Mesenchymal stem cell (in vitro differentiated cells and primary cell): ENCODE data around the gene TCF12.

ENCODE experiments used
- DNase-seq: peaks from one replicate; pipeline ENCODE4 v3.0.0-alpha.2; 2013
- H2AFZ ChIP-seq: one replicate; pipeline ENCODE4 v1.6.1; 2013; ENCODE audit warnings: low read depth, mild to moderate bottlenecking, control low read depth, inconsistent platforms, low read length, moderate library complexity
- H2AK5ac ChIP-seq: 2 replicates; pipeline ENCODE4 v1.6.1; 2013; ENCODE audit warnings: low read length, moderate library complexity, mild to moderate bottlenecking, inconsistent platforms; ENCODE audit not compliant: severe bottlenecking
- H2BK120ac ChIP-seq: one replicate; pipeline ENCODE4 v1.6.1; 2013; ENCODE audit warnings: low read depth, mild to moderate bottlenecking, inconsistent platforms, low read length, moderate library complexity
- H2BK12ac ChIP-seq, 2 experiments: one replicate each; pipeline ENCODE4 v1.6.1; 2013; ENCODE audit warnings: inconsistent platforms in 2 of 2, low read length in 2 of 2, mild to moderate bottlenecking in 2 of 2, moderate library complexity in 2 of 2, control low read depth in 1 of 2
- H2BK15ac ChIP-seq: one replicate; pipeline ENCODE4 v1.6.1; 2013; ENCODE audit warnings: mild to moderate bottlenecking, low read depth, inconsistent platforms; ENCODE audit not compliant: poor library complexity, severe bottlenecking
- H2BK5ac ChIP-seq: 2 replicates; pipeline ENCODE4 v1.6.1; 2013; ENCODE audit warnings: low read depth, mild to moderate bottlenecking, low read length, control low read depth, inconsistent platforms; ENCODE audit not compliant: poor library complexity, severe bottlenecking
- H3K14ac ChIP-seq, 2 experiments: one replicate each; pipeline ENCODE4 v1.6.1; 2013; ENCODE audit warnings: inconsistent platforms in 2 of 2, low read length in 2 of 2, control low read depth in 1 of 2, mild to moderate bottlenecking in 1 of 2, moderate library complexity in 1 of 2
- H3K18ac ChIP-seq, 2 experiments: one replicate each; pipeline ENCODE4 v1.6.1; 2013; ENCODE audit warnings: inconsistent platforms in 2 of 2, low read length in 2 of 2, control low read depth in 1 of 2, low read depth in 1 of 2, mild to moderate bottlenecking in 1 of 2
- H3K23ac ChIP-seq, 2 experiments: one replicate each; pipeline ENCODE4 v1.6.1; 2013; ENCODE audit warnings: inconsistent platforms in 2 of 2, low read length in 2 of 2, mild to moderate bottlenecking in 2 of 2, moderate library complexity in 2 of 2, control low read depth in 1 of 2
- H3K27ac ChIP-seq: 2 replicates; pipeline ENCODE4 v1.5.1; 2013; ENCODE audit warnings: mild to moderate bottlenecking, moderate library complexity, low read length, control low read depth, inconsistent platforms; ENCODE audit not compliant: poor library complexity, severe bottlenecking
- H3K27me3 ChIP-seq, 2 experiments: 2 replicates each; pipeline versions ENCODE4 v1.6.1 to v1.7.0; 2013; ENCODE audit warnings: low read length in 2 of 2, mild to moderate bottlenecking in 2 of 2, moderate library complexity in 2 of 2, control low read depth in 1 of 2, inconsistent platforms in 1 of 2; ENCODE audit not compliant: control insufficient read depth in 1 of 2, insufficient read depth in 1 of 2
- H3K36me3 ChIP-seq, 2 experiments: 2 replicates each; pipeline versions ENCODE4 v1.6.1 to v1.7.0; 2013; ENCODE audit warnings: low read length in 2 of 2, control low read depth in 1 of 2, inconsistent platforms in 1 of 2, low read depth in 1 of 2, mild to moderate bottlenecking in 1 of 2; ENCODE audit not compliant: insufficient read depth in 2 of 2, control insufficient read depth in 1 of 2
- H3K4ac ChIP-seq, 2 experiments: one replicate each; pipeline ENCODE4 v1.6.1; 2013; ENCODE audit warnings: inconsistent platforms in 2 of 2, low read length in 2 of 2, mild to moderate bottlenecking in 2 of 2, moderate library complexity in 2 of 2, control low read depth in 1 of 2, low read depth in 1 of 2
- H3K4me1 ChIP-seq: 2 replicates; pipeline ENCODE4 v1.6.1; 2013; ENCODE audit warnings: low read depth, low read length, control low read depth; ENCODE audit not compliant: control insufficient read depth, insufficient read depth
- H3K4me2 ChIP-seq: 2 replicates; pipeline ENCODE4 v1.6.1; 2013; ENCODE audit warnings: low read length, mild to moderate bottlenecking, inconsistent platforms; ENCODE audit not compliant: poor library complexity, severe bottlenecking
- H3K4me3 ChIP-seq, 2 experiments: 2 replicates each; pipeline versions ENCODE4 v1.5.1 to v1.7.0; 2013; ENCODE audit warnings: low read length in 2 of 2, mild to moderate bottlenecking in 2 of 2, control low read depth in 1 of 2, low read depth in 1 of 2; ENCODE audit not compliant: insufficient read depth in 1 of 2
- H3K79me1 ChIP-seq: replicated peaks from 2 replicates; pipeline ENCODE4 v1.6.1; 2013; ENCODE audit warnings: mild to moderate bottlenecking, control low read depth, low read length, inconsistent platforms; ENCODE audit not compliant: poor library complexity, severe bottlenecking
- H3K9ac ChIP-seq: 2 replicates; pipeline ENCODE4 v1.7.0; 2013; ENCODE audit warnings: mild to moderate bottlenecking, low read length, moderate library complexity
- H3K9me3 ChIP-seq: 2 replicates; pipeline ENCODE4 v1.7.0; 2013; ENCODE audit warnings: mild to moderate bottlenecking, low read length; ENCODE audit not compliant: control insufficient read depth
- H4K8ac ChIP-seq: one replicate; pipeline ENCODE4 v1.6.1; 2013; ENCODE audit warnings: inconsistent platforms, mild to moderate bottlenecking, low read length, moderate library complexity
- H4K91ac ChIP-seq: one replicate; pipeline ENCODE4 v1.6.1; 2013; ENCODE audit warnings: mild to moderate bottlenecking, low read length, inconsistent platforms
- WGBS: methylation state at CpG from one replicate; pipeline ENCODE4 v1.1.7; 2013; ENCODE audit warnings: mixed read lengths; 5-methylcytosine and 5-hydroxymethylcytosine counted together

TCF12 gene

GRCh38 chr15:57061281-57061680 is 142.8 kb downstream of the TCF12 start:
- Histone ChIP-seq H3K18ac (peak overlapping the region in 1 of 2 experiments; percentile 73), H2BK15ac (no peak overlapping the region), H3K4ac (no peak overlapping the region), H2BK12ac (no peak overlapping the region), H3K36me3 (no peaks in the 10 kb centered on the region), H4K8ac (no peak overlapping the region), H3K9ac (peak overlapping the region; percentile 15), H3K27me3 (no peaks in the 10 kb centered on the region), H2BK5ac (no peak overlapping the region), H3K79me1 (no peaks in the 10 kb centered on the region), H3K23ac (no peak overlapping the region), H3K4me1 (peaks cover 7% of the 10 kb centered on the region), H2BK120ac (no peak overlapping the region), H4K91ac (no peak overlapping the region), H3K9me3 (no peaks in the 10 kb centered on the region), H2AK5ac (no peak overlapping the region), H3K4me3 (no peak overlapping the region), H3K14ac (no peak overlapping the region), H3K4me2 (no peak overlapping the region), H2AFZ (no peak overlapping the region), H3K27ac (peak overlapping the region; percentile 97)
- 82% methylated on average over 1 of the region's 2 CpGs for WGBS
- DNase-seq = no peak

- Histone ChIP-seq H3K18ac (no peak overlapping the region), H2BK5ac (no peak overlapping the region), H2BK120ac (no peak overlapping the region), H4K91ac (no peak overlapping the region), H3K4me1 (peaks cover 5% of the 10 kb centered on the region), H2AFZ (no peak overlapping the region), H3K27me3 (no peaks in the 10 kb centered on the region), H2AK5ac (no peak overlapping the region), H3K4ac (no peak overlapping the region), H3K4me2 (no peak overlapping the region), H4K8ac (no peak overlapping the region), H3K9ac (no peak overlapping the region), H3K36me3 (no peaks in the 10 kb centered on the region), H3K27ac (peak overlapping the region; percentile 69), H2BK15ac (no peak overlapping the region), H3K23ac (no peak overlapping the region), H3K9me3 (no peaks in the 10 kb centered on the region), H2BK12ac (no peak overlapping the region), H3K79me1 (no peaks in the 10 kb centered on the region), H3K4me3 (no peak overlapping the region), H3K14ac (no peak overlapping the region)
- no peak for DNase-seq
- WGBS = 88% methylated on average over 1 of the region's 2 CpGs
Observed at GRCh38 chr15:57061696-57062095, 143.3 kb downstream of the TCF12 start.

DNA sequence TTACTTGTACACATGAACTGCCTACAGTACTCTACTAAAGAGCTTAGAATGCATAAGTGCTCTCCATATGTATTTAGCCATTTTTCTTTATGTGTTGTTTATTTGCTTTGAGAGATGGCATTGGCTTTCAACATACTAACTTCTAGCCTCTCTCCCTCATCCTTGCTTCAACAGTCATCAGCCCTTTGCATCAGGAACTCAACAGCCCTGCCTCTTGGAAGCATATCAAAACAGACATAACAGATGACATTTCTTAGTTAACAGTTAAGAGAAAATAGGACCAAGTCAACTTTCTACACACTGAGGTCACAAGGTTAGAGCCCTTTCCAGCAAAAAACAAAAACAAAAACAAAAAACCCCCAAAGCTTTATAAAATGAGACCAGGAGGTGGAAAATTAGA is 145.6 kb downstream of the TCF12 start:
- Histone ChIP-seq H3K9ac (no peak overlapping the region), H2BK15ac (no peak overlapping the region), H2BK120ac (no peak overlapping the region), H3K4me1 (peaks cover 3% of the 10 kb centered on the region), H3K14ac (no peak overlapping the region), H3K4ac (no peak overlapping the region), H2BK12ac (no peak overlapping the region), H3K4me2 (no peak overlapping the region), H2AK5ac (no peak overlapping the region), H3K27me3 (no peaks in the 10 kb centered on the region), H4K91ac (no peak overlapping the region), H3K18ac (no peak overlapping the region), H3K36me3 (no peaks in the 10 kb centered on the region), H2AFZ (no peak overlapping the region), H4K8ac (no peak overlapping the region), H3K9me3 (no peaks in the 10 kb centered on the region), H3K27ac (no peak overlapping the region), H2BK5ac (no peak overlapping the region), H3K23ac (no peak overlapping the region), H3K4me3 (no peak overlapping the region), H3K79me1 (peaks cover 2% of the 10 kb centered on the region)
- no peak for DNase-seq

DNA sequence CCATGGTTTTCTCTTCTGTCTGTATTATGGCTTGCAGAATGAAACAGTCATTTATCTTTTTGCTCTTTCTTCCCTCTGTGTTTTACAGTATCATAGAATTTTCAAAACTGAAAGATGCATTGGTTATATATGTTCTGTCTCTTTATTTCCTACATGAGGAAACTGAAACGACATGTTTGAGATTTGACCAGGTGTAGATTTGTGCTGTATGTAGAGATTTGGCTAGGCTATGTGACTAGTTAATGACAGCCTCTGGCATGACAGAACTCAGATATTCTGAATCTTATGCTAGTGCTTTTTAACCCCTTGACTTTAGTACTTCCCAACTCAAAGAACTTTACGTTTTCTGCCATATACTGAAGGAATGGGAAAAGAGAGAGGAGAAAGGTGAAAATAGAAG is 151.0 kb downstream of the TCF12 start:
- Histone ChIP-seq H3K18ac (no peak overlapping the region), H4K91ac (no peak overlapping the region), H3K4ac (no peak overlapping the region), H4K8ac (no peak overlapping the region), H3K4me3 (no peak overlapping the region), H3K79me1 (peaks cover 6% of the 10 kb centered on the region), H3K9me3 (no peaks in the 10 kb centered on the region), H2BK5ac (no peak overlapping the region), H3K27me3 (no peaks in the 10 kb centered on the region), H3K23ac (no peak overlapping the region), H2BK12ac (no peak overlapping the region), H3K4me1 (no peaks in the 10 kb centered on the region), H3K14ac (no peak overlapping the region), H2AK5ac (no peak overlapping the region), H2AFZ (no peak overlapping the region), H3K4me2 (no peak overlapping the region), H2BK120ac (no peak overlapping the region), H3K27ac (no peak overlapping the region), H2BK15ac (no peak overlapping the region), H3K36me3 (no peaks in the 10 kb centered on the region), H3K9ac (no peak overlapping the region)
- 97% methylated on average over 2 of the region's 2 CpGs for WGBS
- no peak for DNase-seq
